SKM-1 (cell line): ENCODE measurements around the gene TNS3.
"Not testable (repeated sequence)": the region's sequence is repeated elsewhere in the genome, so short reads cannot be mapped to it uniquely, and the experiment has no call there.

ENCODE experiments used
- DNase-seq: peaks from one replicate; lab custom pipeline; 2025; ENCODE audit not compliant: unreplicated experiment; lab: John Stamatoyannopoulos, UW

TNS3 gene

DNA sequence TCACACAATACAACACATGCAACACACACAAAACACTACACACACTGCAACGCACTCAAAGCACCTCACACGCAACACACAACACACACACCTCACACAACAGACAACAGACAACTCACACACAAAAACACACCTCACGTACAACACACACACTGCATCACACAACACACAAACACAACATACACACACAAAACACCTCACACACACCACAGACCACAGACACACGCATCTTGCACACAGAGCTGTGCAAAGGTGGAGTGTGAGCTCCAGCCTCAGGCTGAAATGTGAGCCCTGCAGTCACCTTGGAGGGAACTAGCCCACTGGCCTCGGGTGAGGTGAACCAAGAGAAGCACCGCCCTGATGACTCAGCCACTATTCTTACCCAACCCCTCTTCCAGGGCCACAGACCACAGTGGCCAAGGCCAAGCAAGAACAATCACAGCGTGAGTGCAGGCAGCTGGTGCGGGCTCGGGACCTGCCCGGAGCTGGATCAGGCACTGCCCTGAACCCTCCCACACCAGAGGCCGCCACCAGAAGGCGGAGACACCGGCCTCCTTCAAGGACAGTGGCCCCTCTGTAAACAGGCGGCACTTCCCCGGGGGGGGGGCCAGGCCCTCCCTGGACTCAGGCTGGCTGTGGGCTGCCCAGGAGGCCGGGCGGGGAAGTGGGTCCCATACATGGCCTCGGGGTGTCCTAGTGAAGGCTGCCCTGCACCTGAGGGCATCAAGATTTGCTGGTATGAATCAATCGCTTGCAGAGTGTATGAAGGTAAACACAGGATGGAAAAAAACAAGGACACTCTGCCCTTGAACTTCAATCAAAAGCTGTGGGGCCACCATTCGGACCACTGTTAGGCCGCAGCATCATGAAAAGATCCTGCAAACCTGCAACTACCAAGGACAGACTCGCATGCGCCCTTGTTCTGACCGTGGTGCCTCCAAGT is 106.7 kb downstream of the TNS3 start:
- peak; percentile 89 for DNase-seq

DNA sequence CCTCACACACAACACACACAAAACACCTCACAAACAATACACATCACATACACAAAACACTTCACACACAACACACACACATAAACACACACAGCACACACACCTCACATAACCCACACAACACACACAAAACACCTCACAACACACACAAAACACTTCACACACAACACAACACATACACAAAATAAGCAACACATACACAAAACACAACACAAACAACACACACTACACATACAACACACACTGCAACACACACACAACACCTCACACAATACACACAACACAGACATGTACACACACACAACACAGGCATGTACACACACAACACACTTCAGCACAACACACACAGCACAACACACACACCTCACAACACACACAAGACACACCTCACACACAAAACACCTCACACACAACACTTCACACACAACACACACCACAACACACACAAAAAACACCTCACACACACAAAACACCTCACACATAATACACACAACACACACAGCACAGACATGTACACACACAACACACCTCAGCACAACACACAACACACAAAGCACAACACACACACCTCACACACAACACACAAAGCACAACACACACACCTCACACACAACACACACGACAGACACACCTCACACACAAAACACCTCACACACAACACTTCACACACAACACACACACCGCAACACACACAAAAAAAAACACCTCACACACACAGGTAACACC is 107.5 kb downstream of the TNS3 start:
- no peak for DNase-seq

DNA sequence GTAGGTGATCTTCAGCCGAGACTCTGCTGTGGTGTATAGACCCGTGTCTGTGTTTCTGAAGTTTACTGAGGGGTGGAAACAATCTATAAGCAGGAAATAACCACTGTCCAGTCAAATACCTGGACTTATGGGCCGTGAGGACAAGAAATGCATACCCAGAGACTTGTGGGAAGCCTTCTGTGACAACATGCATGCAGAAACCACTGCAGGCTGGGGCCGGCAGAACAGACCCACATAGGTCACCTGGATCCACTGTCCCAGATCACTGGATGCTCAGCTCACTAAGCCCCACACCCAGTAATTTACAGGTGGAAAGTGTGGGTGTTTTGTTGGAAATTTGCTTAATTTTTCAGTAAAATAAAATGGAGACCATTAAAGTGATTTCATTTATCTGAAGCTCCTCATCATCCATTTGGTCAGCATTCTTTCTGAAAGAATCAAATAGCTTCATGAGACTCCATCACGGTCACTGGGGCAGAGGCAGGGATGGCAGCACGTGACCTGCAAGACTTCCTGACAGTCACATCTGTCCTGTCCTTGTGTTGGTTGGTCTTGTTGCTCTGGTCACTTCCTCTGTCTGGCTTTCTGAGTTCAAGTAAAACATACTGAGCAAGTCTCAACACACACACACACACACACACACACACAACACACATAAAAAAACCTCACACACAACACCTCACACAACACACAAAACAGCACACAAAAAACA is 108.3 kb downstream of the TNS3 start:
- no peak for DNase-seq

DNA sequence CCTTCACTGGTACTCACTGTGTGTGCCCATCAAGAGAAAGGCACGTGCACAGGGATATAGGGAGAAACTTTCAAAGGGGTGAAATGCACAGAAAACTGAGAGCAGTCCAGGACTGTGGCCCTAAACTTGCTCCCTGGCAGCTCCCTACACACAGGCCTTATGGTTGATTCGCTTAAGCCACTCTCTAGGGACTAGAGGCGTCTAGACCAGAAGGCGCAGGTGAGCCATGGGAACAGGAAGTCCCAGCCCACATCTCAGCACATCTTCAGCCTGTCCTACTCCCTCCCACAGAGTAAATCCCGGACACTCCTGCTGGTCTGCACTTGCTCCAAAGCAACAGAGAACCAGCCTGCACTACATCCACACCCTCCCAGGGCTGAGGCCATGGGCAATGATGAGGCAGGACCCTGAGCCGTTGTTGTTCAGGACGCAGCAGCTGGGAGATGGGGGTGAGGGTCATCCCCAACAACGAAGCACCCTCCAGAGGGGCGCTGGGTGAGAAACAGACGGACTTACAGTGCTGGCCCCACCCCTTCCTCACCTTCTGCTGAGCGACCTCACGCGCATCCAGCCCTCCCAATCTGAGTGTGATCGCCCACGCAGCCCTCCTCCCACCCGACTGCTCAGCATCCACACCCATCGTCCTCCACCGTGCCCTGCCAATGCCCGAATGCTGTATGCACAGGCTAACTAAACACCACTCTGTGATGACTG is 109.3 kb downstream of the TNS3 start:
- no peak for DNase-seq

GRCh38 chr7:47471831-47472230 is 110.1 kb downstream of the TNS3 start:
- no peak for DNase-seq

DNA sequence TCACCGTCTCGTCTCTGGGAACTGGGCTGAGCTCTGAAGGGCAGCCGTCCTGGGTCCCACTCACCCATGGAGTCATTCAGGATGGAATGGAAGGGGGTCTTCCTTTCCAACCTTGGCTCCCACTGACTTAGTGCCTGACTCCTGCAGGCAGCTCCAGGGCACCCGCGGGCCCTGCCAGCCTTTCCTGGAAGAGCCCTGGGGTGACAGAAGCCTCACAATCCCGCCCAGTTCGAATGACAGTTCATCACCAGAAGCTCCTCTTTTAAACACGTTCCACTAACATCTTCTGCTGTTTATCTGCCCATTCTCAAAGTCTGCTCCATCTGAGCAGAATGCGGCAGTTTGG is 110.6 kb downstream of the TNS3 start:
- no peak for DNase-seq

DNA sequence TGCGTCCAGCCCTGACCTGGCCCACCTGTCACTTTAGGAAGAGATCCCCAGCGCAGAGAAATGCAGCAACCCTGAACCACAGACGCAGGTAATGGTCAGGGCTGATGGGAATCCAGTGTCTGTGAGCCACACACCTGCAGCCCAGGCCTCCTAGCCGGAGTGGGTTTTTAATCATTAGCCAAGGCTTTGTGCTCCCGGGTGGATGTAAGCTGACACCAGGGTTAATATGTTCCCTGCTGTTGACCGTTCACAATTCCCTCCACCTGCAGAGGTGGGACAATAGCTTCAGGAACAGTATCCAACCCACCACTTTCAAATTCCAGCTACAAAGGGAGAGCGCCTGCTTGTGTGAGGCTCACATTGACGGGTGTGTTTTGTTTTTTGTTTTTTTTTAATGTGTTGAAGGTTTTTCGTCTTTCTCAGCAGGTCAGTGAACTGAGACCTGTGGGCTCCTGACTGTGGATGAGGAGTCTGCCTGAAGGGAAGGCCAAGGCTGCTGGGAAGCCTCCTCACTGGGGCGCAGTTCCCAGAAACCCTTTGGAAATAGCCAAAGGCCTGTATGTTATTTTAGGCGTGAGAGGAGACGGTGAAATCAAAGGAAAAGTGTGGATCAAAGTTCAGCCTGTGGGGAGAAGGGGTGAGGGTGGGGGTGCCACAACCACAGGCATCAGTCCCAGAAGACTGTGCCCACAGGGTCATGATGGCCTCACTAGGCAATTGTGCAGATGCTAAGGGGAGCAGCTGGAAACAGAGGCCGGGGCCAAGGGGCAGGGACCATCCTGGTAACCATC is 111.1 kb downstream of the TNS3 start:
- no peak for DNase-seq

- not testable (repeated sequence) for DNase-seq
Observed at GRCh38 chr7:47469846-47470245, 112.1 kb downstream of the TNS3 start.

DNA sequence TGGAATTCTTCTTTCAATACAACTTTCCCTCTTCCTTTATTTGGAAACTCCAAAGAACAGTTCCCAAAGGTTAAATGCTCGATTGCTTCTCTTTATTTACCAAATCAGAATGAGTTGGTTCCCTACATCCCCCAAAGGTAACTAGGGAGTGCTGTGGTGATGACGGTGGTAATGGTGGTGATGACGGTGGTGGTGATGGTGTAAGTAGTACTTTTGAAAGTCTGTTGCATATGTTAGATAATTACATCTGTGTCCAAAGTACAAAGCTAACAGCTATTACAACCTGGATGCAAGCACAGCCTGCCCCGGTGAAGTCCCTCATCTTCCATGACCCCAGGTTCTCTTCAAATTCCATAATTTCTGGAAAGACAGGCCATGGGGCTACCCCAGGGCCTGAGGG is 115.1 kb downstream of the TNS3 start:
- no peak for DNase-seq

DNA sequence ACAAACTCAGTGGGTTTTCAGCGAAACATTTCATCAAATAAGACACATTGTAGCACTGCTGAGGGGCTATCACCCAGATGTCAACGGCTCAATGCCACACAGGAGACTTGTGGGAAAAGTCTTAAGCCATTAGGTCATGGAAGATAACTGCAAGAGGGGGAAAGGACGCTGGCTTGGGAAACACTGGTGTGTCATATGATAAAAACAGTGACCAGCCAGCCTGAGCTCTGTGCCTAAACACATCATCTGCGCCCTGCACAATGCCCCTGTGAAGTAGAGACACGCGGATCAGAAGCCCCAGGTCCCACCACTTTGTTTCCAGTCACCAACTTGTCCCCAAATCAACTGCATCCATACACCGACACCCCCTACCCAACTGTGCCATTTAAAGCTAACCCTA is 116.7 kb downstream of the TNS3 start:
- DNase-seq, result no peak

- no peak for DNase-seq
Observed at GRCh38 chr7:47464266-47464665, 117.6 kb downstream of the TNS3 start.

DNA sequence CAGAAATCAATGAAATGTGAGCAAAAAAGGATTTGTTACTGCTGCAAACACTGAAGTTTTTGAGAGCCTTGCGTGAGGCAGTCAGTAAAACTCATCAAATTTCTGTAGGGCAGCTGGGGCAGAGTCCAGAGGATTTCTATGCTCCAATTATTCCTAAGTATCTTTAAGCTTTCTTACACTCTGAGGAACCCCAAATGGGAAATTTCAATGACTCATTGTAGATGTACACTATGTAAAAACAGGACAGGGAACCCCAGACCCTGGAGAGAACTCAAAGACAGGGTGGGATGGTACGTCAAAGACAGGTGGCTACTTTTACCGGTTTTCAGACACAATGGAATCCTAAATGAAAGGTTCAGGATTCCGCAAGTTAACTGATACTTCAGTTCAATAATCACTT is 120.2 kb downstream of the TNS3 start:
- DNase-seq, result no peak

GRCh38 chr7:47461161-47461560 is 120.8 kb downstream of the TNS3 start:
- no peak for DNase-seq

DNA sequence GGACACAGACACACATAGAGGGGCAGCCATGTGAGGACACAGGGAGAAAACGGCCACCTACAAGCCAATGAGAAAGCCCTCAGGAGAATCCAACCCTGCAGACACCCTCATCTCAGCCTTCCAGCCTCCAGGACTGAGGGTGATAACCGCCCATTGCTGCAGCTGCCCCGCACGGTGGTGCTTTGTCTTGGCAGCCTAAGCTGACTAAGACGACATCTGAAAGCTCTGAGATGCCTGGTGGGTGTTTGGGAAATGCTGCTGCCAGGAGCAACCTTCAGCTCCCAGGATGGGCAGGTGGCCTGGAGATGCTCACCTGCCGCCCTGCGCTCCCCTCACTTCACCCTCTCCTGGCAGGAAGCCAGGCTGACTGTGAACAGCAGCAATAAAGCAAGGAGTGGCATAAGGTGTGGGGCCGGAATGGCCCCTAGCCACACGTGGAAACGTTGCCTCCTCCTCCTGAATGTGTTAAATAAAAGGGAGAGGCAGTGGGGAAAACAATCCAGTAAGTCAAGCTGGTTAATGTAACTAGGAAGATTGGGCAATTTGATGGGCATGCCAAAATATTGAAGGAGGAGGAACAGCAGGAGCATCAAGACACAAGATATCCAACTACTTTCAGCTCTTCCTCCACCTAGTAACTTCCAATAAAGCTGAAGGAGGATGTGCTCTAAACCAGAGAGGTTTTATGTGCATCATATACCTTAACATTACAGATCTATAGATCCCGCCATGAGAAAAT is 121.5 kb downstream of the TNS3 start:
- no peak for DNase-seq

DNA sequence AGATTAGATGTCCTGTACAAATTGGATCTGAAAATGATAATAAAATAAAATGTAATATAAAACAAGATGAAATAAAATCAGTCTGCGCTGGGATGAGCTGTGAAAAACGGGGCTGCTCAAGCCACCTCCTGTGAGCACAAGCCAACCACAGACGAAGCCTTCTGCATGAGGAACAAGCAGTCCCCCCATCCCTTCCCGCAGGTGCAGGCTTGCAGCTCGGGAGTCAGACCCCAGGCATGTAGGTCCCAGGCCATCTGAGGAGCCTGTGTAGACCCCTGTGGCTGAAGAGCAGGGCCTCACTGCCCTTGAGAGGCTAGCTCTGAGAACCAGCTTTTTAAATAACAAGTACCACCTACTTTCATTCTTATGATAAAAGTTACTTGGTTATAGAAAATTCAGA is 123.4 kb downstream of the TNS3 start:
- no peak for DNase-seq

- DNase-seq, result no peak
Observed at GRCh38 chr7:47458057-47458456, 123.9 kb downstream of the TNS3 start.

DNA sequence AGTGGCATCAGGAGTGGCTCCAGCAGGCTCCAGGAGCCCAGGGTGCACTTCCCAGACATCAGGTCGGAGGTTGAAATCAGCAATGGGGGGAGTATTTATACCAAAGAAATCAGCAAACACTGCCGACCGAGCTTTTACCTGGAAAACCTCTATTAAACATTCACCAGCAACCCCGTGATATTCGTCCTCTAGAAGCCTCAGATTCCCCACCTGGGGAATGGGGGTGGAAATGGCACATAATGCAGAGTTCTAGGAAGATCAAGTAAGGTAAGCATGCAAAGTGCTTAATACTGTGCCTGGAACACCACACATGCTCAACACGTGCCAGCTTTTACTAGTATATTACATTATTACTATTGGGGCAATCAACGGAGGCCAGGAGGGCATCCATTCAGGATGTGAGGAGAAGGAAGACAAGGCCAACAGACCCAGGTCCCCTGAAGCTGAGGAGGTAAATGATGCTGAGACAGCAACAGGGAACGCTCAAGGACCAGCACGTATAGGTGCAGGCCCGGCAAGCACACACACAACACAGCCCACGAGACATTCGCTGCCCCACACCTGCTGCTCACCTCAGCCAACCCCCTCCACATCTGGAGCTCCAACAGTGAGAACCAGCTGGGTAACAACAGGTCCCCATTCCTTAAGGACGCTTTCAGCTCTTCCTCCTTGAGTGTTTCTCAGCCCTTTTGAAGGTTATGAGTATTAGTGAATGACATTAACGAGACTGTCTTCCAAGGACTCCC is 125.5 kb downstream of the TNS3 start:
- no peak for DNase-seq

- DNase-seq, result no peak
Observed at GRCh38 chr7:47455872-47456185, 126.1 kb downstream of the TNS3 start.
